H54 (cell line): ENCODE results near the gene SEC31A.
"Not testable (repeated sequence)": the region's sequence is repeated elsewhere in the genome, so short reads cannot be mapped to it uniquely, and the experiment has no call there.

Experiments used
- DNase-seq: peaks from one replicate; pipeline ENCODE4 v3.0.0; 2011; ENCODE audit warnings: low spot score, mixed read lengths; ENCODE audit not compliant: insufficient read length
- FAIRE-seq: peaks from 3 replicates; lab custom pipeline; 2011; peaks lifted over from hg19 to GRCh38; lab: Jason Lieb, UNC
- POLR2A ChIP-seq: IDR thresholded peaks from 2 replicates; pipeline ENCODE4 v1.6.1; 2011; ENCODE audit warnings: low read depth, mild to moderate bottlenecking, low read length

SEC31A gene

GRCh38 chr4:82890901-82891706, at the start of gene SEC31A:
SEC31A (minus strand) TSS chr4:82891153; CDS start chr4:82881936, 9,217 bp downstream.
- TF ChIP-seq POLR2A: peak; percentile 87
- DNase-seq: peak; percentile 54
- peak; percentile 89 for FAIRE-seq

GRCh38 chr4:82939414-82939813, 48.5 kb upstream of the SEC31A start:
- no peak for FAIRE-seq
- no peak for TF ChIP-seq POLR2A
- no peak for DNase-seq

GRCh38 chr4:82934441-82934840, 43.5 kb upstream of the SEC31A start:
- DNase-seq: no peak
- no peak for TF ChIP-seq POLR2A
- FAIRE-seq: no peak

- no peak for FAIRE-seq
- no peak for DNase-seq
- TF ChIP-seq POLR2A: no peak
Observed at GRCh38 chr4:82930848-82931755, 40.1 kb upstream of the SEC31A start.

GRCh38 chr4:82921795-82922194, 30.8 kb upstream of the SEC31A start:
- DNase-seq (no peak), FAIRE-seq (no peak)
- no peak for TF ChIP-seq POLR2A

GRCh38 chr4:82919386-82919785, 28.4 kb upstream of the SEC31A start:
- DNase-seq: no peak
- no peak for FAIRE-seq
- no peak for TF ChIP-seq POLR2A

- DNase-seq (no peak), FAIRE-seq (no peak)
- no peak for TF ChIP-seq POLR2A
Observed at GRCh38 chr4:82918091-82918490, 27.1 kb upstream of the SEC31A start.

GRCh38 chr4:82913968-82914367, 23.0 kb upstream of the SEC31A start:
- not testable (repeated sequence) for DNase-seq, FAIRE-seq

- no peak for TF ChIP-seq POLR2A
- FAIRE-seq: no peak
- no peak for DNase-seq
Observed at GRCh38 chr4:82913305-82913704, 22.4 kb upstream of the SEC31A start.

GRCh38 chr4:82909326-82909725, 18.4 kb upstream of the SEC31A start:
- no peak for FAIRE-seq
- TF ChIP-seq POLR2A: no peak

GRCh38 chr4:82906469-82906868, 15.5 kb upstream of the SEC31A start:
- no peak for FAIRE-seq
- TF ChIP-seq POLR2A: no peak
- no peak for DNase-seq

More at GRCh38 chr4:82909326-82909725, 18.4 kb upstream of the SEC31A start:
- DNase-seq: no peak

GRCh38 chr4:82905205-82905604, 14.3 kb upstream of the SEC31A start:
- DNase-seq (peak; percentile 20), FAIRE-seq (peak; percentile 73)
- no peak for TF ChIP-seq POLR2A

- DNase-seq: no peak
- FAIRE-seq: no peak
Observed at GRCh38 chr4:82903737-82904136, 12.8 kb upstream of the SEC31A start.

GRCh38 chr4:82901183-82901718, 10.3 kb upstream of the SEC31A start:
- TF ChIP-seq POLR2A: peak; percentile 36; the same call in 1 of the 2 replicates
- FAIRE-seq (no peak), DNase-seq (no peak)

More at GRCh38 chr4:82903737-82904136, 12.8 kb upstream of the SEC31A start:
- TF ChIP-seq POLR2A: no peak
